Measurements from ENCODE around the gene TMEM61.
"Not testable (repeated sequence)": the region's sequence is repeated elsewhere in the genome, so short reads cannot be mapped to it uniquely, and the experiment has no call there.

TMEM61 gene
- 0 to 0.22 (median 0) reads per million in 17 experiments for total RNA-seq

- DNase-seq = no peak
Observed at GRCh38 chr1:54980528-54981241, at the start of gene TMEM61. Gene TMEM61 (plus strand): TSS chr1:54980628. CDS start chr1:54981066, 438 bp downstream.

- DNase-seq = no peak
Observed at GRCh38 chr1:54931275-54931840, 49.1 kb upstream of the TMEM61 start.

GRCh38 chr1:54934081-54934480 lies 46.3 kb upstream of the TMEM61 start:
- DNase-seq = not testable (repeated sequence)

- no peak for DNase-seq
Observed at GRCh38 chr1:54934869-54935268, 45.6 kb upstream of the TMEM61 start.

DNA sequence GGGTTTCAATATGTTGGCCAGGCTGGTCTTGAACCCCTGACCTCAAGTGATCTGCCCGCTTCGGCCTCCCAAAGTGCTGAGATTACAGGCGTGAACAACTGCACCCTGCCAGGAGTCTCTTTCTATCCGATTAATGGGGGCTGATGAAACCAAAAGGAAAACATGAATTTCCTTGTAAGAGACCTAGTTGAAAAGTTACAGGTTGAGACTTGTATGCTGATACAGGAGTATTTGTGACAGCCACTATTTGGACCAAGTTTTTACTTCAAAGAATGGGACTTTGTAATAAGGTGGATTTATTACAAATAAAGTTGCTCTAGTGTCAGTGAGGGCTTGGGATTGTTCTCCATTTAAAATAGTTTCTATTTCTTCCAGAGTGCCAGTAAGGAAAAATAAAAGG lies 43.6 kb upstream of the TMEM61 start:
- no peak for DNase-seq

- no peak for DNase-seq
Observed at GRCh38 chr1:54937469-54937868, 43.0 kb upstream of the TMEM61 start.

DNA sequence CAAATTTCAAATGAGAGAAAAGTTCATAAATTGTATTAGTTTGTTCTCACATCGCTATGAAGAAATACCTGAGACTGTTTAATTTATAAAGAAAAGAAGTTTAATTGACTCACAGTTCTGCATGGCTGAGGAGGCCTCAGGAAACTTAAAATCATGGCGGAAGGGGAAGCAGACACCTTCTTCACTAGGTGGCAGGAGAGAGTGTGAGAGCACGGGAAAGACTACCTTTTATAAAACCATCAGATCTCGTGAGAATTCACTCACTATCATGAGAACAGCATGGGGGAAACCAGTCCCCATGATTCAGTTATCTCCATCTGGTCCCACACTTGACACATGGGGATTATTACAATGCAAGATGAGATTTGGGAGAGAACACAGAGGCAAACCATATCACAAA lies 41.5 kb upstream of the TMEM61 start:
- DNase-seq = not testable (repeated sequence)

GRCh38 chr1:54940042-54940441 lies 40.4 kb upstream of the TMEM61 start:
- DNase-seq = no peak

DNA sequence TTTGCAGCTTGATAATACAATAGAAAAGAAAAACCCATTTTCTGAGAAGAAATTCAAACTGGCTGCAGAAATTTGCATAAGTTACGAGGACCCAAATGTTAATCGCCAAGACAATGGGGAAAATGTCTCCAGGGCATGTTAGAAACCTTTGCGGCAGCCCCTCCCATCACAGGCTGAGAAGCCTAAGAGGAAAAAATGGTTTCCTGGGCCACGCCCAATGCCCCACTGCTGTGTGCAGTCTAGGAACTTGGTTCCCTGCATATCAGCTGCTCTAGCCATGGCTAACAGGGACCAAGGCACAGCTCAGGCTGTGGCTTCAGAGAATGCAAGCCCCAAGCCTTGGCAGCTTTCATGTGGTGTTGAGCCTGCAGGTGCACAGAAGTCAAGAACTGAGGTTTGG lies 37.5 kb upstream of the TMEM61 start:
- no peak for DNase-seq

DNA sequence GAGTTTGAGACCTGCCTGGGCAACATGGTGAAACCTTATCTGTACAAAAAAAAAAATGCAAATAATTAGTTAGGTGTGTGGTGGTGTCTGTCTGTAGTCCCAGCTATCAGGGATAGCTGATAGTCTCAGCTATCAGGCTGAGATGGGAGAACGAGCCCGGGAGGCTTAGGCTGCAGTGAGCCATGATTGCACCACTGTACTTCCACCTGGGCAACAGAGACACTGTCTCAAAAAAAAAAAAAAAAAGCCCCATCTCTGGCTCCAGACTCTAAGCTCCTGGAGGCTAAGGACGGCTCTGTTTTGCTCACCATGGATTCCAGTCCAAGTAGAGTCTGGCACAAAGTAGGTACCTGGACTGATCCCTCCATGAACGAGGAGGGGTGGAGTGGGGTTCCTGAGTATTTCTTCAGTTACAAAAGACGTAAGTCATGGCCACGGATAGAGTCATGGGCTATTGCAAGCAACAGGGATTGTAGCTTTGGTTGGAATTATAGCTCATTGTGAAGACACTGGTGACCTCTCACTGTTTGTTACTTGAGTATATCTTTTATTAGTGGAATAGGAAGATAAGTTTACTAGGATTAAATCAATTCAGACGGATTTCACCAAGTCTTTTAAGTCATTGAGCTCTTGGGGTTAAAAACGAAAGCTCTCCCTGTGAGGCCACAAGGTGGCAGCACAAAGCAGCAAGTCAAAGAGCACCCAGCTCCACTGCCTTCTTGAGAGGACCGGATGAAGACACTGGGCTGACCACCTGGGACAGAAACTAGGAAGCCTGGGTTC lies 35.6 kb upstream of the TMEM61 start:
- peak; percentile 79 to 90 (median 84) for DNase-seq

- DNase-seq = no peak
Observed at GRCh38 chr1:54945393-54945936, 35.0 kb upstream of the TMEM61 start.

DNA sequence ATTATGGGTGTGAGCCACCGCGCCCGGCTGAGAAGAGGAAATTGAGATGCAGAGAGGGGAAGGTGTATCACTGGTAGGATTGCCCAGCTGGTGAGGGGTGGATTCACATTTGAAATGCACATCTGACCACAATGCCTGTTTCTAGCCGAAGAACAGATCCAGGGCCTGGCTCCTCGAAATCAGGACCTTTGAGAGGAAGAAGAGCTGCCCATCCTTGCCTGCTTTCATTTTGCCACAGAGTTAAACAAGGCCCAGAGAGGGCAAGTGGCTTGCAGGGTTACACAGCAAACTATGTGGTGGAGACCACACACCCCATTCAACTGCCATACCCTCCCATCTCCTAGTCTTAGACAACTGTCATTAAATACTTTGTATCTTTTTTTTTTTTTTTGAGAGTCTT lies 32.9 kb upstream of the TMEM61 start:
- no peak for DNase-seq

- peak; percentile 11 to 49 (median 44) for DNase-seq
Observed at GRCh38 chr1:54949053-54949452, 31.4 kb upstream of the TMEM61 start.

GRCh38 chr1:54950006-54950368 lies 30.4 kb upstream of the TMEM61 start:
- DNase-seq = no peak

GRCh38 chr1:54950369-54951163 lies 29.9 kb upstream of the TMEM61 start:
- peak; percentile 82 to 92 (median 85) for DNase-seq

- DNase-seq = no peak
Observed at GRCh38 chr1:54951810-54952226, 28.6 kb upstream of the TMEM61 start.

- DNase-seq = no peak
Observed at GRCh38 chr1:54952950-54953718, 27.3 kb upstream of the TMEM61 start.

- DNase-seq = peak in 1 of 4 experiments; percentile 19
Observed at GRCh38 chr1:54953846-54954245, 26.6 kb upstream of the TMEM61 start.

DNA sequence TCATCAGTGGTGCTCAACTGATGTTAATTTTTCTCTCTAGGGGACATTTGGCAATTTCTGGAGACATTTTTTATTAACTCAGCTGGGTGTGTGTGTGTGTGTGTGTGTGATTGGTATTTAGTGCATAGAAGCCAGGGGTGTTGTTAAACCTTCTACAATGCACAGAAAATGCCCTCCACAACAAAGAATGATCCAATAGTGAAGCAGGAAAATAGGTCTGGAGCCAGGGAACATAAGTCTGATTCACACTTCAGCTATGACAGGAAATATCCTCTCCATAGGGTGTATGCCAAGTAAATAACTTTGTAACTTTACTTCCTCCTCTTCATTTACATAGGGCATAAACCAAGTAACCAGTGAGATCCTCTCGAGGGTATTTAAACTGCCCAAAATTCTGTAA lies 25.1 kb upstream of the TMEM61 start:
- no peak for DNase-seq

DNA sequence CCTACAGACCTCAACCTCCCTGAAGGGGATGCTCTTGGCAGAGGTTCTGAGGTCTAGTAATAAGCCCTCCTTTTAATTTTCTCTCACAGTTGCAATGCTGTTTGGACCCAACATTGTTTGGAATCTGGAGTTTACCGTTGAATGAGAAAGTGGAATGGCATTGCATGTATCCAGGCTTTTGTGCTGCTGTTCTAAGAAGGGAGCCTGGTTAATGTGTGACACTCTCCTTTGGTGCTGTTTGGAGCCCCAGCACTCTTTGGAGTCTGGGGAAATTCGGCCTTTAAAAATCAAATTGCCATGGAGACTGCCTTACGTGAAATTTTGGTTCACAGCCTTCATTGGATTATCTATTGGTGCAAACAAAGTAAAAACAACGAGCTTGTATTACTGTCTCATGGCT lies 23.7 kb upstream of the TMEM61 start:
- no peak for DNase-seq

DNA sequence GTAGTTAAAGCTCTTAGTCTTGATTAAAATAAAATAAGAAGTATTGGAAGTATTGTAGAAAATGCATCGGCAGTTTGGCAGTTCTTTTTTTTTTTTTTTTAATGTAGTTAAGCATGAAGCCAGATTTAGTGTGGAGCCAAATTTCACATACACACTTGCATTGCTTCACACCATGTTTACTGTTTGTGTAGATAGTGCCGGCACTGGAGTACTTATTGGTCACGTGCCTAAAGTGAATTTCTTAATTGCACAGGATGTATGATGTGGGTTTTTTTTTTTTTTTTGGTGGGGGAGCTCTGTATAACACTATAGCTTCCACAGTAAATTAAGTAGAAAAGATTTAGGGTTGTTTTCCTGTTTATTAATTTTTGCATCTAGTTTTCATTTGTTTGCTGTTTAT lies 21.2 kb upstream of the TMEM61 start:
- DNase-seq = no peak

Measured in suppressor macrophage (primary cell).